Measurements from ENCODE around the gene DNM1.

Gene DNM1

DNA sequence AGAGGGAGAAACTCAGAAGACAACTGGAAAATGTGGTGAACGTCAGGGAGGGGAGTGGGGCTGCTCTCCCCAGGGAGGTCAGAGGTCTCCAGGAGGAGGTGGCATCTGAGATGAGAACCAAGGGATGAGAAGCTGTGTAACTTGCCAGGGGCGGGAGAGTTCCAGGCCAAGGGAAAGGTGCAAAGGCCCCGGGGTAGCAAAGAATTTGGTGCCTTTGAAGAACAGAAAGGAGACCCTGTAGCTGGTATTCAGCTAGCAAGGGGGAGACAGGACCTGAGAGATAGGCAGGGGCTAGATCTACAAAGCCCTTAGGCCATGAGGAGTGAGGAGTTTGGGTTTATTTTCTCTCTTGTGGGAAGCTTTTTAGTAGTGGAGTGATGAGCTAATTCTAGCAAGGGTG lies 3.3 kb downstream of the DNM1 start:
- DNase-seq: no peak

DNA sequence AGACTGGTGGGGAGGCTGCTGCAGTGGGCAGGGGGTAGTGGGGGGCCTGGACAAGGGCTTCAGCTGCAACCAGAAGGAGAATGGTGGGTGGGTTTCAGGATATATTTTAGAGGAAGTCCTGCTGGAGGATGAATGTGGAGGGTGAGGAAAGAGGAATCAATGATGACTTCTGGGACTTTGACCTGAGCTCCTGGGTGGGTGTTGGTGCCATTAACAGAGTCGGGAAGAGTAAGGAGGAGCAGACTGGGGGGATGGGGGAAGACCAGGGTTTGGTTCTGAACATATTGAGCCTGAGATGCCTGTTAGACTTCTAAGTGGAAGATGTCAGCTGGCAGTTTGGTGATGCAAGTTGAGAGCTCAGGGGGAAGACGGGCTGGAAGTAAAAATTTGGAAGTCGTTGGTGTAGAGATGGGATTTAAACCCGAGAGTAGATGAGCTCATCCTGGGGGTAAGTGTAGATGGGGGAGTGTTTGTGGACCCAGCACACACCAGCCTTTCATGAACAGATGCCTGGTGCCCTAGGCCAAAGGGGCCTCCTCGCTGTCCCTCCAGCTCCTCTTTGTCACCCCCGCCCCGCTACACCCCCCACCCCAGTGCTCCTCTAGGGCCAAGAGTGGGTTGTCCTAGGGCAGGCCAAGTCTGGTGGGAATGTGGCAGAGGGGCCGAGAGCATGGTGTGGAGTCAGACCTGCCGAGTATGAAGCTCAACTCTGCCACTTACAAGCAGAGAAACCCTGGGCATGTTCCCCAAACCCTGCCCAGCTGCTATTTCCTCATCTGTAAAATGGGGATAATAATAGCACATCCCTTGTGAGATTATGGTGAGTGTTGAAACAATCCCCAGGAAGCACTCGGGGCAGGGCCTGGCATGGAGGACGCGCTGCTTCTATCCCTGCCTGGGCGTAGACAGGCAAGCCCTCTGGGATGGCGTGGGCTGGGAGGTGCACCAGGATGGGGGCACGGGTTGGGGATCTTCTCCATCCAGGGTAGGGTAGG lies 4.0 kb downstream of the DNM1 start:
- no peak for DNase-seq

DNA sequence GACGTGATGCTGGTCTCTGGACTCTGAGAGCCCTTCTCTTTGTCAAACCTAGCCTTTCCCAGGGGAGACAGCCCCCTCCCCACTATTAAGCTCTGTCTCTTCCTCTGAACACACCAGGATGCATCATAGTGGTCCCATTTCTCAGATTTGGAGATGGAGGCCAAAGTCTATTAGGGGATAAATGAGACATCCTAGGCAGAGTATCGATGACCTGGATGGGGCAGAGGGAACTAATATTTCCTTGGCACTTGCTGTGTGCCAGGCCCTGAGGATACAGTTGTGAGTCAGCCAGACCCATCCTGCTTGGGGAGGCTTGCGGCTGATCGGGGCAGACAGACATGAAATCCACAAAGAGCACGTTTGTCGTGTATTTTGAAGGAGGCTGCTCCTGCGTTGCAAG lies 5.2 kb downstream of the DNM1 start:
- no peak for DNase-seq

DNA sequence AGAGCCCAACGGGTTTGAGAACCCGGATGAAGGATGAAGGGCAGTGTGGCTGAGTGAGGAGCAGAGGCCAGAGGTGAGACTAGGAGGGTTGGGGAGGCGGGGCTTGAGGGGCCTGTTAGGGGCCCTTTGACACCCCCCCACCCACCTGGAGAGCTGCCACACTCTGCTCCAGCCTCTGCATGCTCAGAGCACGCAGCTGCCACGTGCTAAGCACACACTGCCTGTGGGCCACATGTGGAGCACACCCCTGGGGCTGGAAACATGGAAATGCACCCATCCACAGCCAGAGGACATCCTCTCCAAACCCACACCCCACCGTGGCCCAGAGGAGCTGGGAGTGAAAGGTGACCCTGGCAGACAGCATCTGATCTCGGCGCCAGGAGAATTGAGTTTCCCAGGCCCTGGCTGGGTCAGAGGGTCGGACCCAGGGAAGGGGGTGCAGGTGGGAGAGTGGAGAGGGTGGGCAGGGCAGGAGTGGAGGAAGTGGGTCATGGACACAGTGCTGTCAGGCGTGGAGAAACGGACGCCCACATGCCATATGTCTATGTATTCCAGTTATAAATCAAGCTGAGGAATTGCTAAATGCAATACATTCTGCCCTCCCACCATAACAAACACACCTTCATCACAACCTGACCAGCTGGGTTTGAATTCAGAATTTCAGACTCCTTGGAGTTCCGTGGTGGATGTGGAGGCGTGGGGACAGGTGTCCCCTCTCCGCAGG lies 5.9 kb downstream of the DNM1 start:
- no peak for DNase-seq

DNA sequence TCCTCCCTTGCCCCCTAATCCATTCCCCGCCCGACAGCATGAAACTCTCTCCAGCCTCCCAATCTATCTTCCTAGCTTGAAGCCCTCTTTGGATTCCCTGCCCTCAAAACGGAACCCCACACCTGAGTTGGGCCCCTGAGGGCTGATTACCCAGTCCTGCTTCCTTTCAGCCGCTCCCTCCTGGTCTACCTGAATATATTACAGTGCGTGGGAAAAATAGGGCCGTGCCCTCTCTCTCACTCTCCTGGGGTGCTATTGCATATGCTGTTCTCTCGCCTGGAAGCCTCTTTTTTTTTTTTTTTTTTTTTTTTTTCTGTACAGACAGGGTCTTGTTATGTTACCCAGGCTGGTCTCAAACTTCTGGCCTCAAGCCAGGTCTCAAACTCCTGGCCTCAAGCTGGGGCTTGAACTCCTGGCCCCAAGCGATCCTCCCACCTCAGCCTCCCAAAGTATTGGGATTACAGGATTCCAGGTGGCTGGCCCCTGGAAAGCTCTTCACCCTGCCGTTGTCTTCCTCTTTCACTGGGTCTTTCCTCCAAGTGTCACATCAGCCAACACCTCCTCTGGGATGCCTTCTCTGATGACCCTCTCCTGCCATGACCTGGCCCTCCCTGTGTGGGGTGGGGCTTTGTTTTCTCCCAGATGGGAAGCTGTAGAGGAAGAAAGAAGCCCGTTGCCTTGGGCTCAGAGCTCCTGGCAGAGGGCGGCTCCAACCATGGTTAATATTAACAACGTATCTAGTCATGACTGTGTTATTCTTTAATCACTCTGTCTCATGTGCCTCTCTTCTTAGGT lies 8.2 kb downstream of the DNM1 start:
- DNase-seq: no peak

DNA sequence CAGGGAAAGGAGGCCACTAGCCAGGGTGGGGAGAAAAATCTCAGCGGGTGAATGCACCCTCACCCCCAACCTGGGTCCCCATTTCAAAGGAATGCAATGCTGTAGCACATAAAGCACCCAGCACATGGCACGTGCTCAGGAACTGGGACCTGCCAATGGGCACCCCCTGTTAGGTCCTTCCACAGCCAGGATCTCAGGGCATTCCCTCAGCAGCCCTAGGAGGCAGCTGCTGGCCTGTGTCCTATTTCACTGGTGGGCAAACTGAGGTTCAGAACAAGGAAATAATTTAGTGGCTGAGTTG lies 8.8 kb downstream of the DNM1 start:
- no peak for DNase-seq

DNA sequence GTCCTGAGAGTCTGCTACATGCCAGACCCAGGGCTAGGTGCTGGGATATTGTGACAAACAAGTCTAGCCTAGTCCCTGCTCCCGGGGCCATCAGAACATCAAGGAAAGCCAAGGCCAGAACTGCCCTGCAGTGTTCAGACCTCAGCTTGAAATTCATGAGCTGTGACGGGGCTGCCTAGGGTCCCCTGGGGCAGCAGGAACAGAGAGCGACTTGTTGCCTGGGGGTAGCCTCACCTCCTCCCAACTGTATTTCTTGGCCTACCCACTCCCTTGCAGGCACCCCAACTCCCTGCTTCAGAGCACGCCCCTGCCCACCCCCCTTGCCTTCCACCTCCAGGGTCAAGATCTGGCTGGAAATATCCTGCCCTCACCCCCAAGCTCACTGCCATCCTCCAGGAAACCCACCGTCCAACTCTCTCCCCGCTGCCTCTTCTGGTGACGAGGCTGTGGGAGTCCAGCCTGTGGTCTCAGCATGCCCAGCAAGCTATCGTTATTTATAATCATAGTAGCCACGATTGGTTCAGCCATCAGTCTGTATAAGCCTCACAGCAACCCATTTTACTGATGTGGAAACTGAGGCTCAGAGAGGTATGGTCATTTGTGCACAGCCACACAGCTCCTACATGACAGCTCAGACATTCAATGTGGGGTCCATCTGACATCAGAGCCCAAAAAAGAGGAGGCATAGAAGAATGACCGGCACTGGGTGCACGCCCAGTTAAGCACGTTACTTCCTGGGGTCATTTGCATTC lies 10.7 kb downstream of the DNM1 start:
- DNase-seq: no peak

DNA sequence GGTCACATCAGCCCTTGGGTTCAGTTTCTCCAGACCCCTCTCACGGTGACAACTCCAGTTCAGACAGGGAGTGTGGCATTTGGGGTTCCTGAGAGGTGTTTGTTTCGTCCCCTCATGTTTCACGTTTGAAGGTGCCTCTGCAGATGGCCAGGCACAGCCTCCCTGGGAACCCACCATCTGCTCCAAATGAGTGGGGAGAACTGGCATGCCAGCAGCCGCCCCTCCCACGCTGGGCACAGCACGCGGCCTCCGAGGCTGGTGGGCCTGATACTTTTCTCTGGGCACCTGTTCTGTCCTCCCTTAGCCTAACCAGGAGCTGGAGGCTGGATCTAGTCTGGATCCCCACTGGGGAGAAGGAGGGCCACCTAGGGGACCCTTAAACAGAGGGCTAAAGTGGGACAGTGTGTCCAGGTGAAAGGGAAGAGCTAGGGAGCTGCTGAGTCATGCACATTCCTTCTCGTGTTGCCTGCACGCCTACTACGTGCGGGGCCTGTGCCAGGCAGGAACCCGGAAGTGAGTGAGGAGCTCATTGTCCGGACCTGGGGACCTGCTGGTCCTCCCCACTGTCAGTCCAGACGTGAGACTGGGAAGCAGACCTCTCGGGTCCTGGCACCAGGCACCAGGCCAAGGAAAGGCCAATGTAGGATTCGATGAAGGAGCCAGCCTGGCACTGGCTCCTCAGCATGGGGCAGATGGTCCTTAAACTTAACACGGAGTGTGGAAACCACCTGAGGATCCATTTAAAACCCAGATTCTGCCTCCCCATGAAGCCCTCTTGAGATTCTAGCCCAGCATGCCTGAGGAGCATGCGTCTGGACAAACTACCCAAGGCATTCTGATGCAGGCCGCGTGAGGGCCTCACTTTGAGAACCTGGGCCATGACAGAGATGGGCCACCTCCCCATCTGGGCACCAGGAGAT lies 11.7 kb downstream of the DNM1 start:
- no peak for DNase-seq

DNA sequence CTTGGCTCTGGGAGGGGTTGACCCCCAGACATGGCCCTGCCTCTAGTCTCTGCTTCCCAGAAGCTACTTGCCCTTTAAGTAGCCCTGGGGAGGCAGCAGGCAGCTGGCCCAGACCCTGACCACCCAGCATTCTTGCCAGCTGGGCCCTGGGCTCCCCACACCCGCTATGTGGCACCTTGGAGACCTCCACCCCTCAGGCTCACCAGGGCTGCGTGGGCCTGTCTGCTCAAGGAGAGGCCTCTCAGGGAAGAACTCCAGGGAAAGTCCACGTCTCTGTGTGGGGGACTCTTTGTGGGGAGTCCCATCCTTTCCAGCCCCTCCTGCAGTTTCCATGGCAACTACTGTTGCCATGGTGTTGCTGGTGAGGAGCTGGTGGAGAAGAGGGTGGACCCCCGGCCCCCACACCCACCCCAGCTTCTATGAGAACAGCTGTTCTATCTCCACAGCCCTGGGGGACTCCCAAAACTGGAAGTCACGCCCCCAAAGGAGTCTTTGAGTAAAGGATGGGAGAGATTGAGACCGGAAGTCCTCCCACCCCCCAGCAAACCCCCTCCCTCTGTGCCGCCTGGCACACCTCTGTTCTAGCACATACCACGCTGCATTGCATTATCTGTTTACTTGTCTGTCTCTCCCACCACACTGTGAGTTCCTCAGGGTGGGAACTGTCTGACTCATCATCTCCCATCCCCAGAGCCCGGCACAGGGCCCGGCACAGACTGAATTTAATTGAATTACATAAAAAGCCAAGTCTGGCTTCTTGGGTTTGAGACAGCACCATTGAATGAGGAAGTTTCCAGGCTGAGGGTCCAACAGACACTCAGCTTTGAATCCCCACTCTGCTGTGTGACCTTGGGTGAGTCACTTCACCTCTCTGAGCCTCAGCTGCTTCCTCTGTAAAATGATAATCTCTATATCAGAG lies 12.6 kb downstream of the DNM1 start:
- no peak for DNase-seq

DNA sequence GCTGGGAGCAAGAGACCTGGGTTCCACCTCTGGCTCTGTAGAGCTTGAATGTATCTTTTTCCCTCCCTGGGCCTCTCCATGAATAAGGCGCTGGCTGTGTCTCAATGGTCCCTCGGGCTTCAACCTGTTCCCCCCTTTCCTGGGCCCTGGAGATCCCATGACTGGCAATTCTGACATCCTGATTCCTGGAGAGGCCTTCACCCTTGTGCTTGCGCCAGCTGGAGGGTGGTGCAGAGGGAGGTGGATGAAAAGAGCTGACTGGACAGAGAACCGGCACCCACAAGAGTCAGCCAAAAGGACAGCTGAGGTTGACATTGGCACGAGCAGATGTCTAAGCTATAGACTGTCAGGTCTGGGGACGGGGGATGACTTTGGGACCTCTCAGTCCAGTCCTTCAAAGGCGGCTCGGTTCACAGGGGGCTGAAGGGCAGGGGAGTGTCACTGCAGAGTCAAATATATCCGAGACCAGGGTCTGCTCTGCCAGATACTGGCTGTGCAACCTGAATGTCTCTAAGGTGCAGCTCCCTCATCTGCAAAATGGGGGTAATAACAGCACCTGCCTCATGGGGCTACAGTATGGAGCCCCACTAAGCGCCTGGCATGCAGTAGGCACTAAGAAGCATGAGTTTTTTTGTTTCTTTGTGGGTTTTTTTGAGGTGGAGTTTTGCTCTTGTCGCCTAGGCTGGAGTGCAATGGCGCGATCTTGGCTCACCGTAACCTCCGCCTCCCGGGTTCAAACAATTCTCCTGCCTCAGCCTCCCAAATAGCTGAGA lies 13.8 kb downstream of the DNM1 start:
- DNase-seq: no peak

DNA sequence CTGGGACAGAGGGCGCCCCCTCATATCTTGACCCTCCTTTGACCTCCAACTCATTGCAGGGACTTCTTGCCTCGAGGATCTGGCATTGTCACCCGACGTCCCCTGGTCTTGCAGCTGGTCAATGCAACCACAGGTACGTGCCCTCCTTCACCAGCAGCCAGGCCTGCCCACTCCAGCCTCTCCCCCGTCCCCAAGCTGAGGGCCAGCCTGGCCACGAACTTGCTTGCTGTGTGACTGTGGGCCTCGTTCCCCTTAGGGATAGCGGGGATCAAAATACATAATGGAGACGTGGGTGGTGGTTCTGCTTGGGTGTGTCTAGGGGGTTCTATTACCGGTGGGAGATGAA lies 15.0 kb downstream of the DNM1 start:
- DNase-seq: no peak

DNA sequence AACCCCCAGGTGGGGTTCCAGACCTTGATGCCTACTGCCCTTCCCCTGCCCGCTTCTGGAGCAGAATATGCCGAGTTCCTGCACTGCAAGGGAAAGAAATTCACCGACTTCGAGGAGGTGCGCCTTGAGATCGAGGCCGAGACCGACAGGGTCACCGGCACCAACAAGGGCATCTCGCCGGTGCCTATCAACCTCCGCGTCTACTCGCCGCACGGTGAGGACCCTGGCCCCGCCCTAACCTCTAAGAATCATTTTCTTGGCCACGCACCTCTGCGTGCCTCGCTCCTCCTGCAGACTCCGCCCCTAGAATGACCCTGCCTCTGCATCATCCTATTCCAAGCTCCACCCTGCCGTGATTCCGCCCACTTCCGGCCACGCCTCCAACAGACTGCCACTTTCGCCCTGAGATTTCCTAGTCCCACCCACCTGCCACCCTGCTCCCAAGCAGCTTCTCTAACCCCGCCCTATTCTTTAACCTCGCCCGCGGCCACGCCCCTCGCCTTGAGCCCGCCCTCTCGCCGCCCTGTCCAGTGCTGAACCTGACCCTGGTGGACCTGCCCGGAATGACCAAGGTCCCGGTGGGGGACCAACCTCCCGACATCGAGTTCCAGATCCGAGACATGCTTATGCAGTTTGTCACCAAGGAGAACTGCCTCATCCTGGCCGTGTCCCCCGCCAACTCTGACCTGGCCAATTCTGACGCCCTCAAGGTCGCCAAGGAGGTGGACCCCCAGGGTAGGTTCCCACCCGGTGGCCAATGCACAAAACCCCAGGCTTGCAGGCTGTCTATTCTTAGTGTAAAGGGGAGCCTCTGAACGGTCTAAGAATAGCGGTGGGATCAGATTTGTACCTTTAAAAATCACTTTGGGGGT lies 15.6 kb downstream of the DNM1 start:
- peak; percentile 85 for DNase-seq

DNA sequence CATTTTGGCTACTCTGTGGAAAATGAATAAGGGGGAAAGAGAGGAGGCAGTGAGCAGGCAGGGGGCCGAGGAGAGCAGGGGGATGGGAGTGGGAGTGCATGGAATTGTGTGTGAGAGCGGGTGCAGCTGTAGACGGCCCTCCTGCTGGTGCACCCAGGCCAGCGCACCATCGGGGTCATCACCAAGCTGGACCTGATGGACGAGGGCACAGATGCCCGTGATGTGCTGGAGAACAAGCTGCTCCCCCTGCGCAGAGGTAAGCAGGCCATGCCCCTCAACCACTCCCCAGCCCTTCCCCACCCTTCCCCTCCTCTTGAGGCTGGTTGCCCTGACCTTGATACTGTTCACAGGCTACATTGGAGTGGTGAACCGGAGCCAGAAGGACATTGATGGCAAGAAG lies 16.7 kb downstream of the DNM1 start:
- DNase-seq: no peak

DNA sequence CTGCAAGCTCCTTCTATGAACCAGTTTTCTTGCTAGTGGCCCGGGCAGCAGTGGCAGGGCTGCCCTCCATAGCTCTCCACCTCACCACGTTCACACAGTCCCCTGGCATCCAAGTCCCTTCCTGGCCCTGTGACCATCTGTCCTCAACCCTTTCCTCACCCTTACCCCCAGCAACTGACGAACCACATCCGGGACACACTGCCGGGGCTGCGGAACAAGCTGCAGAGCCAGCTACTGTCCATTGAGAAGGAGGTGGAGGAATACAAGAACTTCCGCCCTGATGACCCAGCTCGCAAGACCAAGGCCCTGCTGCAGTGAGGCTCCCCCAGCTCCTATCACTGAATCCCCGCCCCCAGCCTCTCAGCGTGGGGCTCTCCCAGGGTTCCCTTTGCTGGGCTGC lies 18.8 kb downstream of the DNM1 start:
- DNase-seq: no peak

DNA sequence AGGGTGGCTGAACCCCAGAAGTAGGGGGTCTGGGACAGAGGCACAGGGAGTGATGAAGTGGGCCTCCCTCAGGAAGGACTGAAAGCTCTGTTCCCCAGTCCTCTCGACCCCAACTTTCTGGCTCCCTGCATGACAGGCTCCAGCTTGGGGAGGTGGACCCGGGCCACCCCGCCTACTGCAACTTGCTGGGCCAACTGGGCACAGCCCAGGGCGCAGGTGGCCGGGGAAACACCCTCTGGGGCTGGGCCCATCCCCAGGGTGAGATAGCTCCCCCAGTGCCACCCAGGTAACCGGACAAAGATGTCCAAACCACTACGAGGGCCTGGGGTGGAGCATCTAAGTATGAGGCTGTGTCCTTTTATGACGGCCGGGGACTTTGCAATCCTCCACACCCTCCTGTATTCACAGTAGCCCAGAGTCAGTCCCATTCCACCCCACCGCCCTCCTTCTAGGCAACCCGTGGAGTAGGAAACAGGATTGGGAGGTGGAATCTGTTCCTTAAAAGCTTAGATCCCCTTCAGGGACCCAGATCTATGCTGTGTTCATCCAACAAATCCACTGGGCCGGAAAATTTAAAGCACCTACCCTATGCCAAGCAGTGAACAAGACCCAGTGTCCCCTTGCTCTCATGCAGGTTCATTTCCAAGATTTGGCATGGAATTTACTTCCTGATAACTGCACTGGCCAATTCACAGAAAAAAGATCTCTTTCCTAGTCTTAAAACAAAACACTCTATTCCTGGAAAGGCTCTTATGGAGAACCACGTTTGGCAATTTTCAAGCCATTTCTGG lies 19.9 kb downstream of the DNM1 start:
- no peak for DNase-seq

DNA sequence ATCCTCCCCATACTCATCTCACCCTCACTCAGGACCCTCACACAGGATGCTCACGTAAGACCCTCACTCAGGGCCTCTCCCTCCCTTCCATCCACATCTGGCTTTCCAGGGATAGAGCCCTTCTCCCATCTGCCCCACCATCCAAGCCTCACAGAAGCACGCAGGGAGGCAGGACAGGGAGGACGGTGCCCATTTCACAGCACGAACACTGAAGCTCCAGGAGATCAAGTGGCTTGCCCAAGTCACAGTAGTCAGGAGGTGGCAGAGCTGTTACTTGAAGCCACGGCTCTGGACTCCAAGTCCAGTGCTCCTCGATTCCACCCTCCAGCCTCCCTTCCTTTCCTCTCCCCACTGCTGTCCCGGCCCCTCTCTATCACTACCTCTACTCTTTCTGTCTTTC lies 21.7 kb downstream of the DNM1 start:
- DNase-seq: no peak

DNA sequence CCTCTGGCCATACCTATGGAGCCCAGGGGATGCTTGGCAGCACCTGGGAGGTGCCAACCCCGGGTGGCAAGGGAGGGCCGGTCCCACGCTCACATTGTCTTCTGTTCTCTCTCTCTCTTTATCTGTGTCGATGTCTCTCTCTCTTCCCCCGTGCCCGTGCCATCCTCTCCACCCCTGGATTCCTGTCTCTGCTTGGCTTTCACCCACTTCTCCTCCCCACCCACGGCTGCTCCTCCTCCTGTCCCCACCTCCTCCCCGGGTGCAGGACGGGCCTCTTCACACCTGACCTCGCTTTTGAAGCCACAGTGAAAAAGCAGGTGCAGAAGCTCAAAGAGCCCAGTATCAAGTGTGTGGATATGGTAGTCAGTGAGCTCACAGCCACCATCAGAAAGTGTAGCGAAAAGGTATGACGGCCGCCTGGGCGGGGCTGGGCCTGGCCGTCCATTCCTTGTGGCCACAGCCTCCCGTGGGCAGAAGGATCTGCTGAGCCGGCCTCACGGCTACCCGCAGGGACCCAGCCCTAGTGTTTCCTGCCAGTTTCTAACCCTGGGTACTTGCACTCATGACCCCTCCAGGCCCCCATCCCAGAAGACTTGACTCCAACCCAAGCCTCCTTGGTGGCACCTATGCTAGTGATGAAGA lies 22.7 kb downstream of the DNM1 start:
- no peak for DNase-seq

DNA sequence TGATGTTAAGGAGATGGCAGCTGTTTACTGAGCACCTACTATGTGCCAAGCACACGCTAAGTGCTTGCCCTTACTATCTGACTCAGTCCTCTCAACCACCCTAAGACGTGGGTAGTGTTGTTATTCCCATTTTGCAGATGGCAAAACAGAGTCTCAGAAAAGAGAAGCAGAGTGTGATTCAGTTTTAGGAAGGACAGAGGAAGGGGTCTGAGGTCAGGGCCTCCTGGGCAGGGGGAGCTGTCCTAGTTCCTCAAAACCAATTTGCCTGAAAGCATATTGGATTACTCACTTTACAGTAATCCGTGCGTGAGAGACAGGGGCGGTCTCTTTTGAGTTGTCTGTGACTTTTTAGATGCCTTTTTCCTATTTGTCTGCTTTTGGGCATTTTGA lies 23.2 kb downstream of the DNM1 start:
- no peak for DNase-seq
